Measurements from ENCODE around the gene ALDH3A1. TPM values are rescaled to one million over a fixed set of nuclear protein-coding genes. Genes with fewer than 3 reads are reported as not detected.

The ALDH3A1 gene
- total and polyA plus RNA-seq, 10 of the 15 experiments (the other 5 are each of a cell fraction or from before 2014, with no cell fraction given) = 0.20 TPM; not detected in 9

DNA sequence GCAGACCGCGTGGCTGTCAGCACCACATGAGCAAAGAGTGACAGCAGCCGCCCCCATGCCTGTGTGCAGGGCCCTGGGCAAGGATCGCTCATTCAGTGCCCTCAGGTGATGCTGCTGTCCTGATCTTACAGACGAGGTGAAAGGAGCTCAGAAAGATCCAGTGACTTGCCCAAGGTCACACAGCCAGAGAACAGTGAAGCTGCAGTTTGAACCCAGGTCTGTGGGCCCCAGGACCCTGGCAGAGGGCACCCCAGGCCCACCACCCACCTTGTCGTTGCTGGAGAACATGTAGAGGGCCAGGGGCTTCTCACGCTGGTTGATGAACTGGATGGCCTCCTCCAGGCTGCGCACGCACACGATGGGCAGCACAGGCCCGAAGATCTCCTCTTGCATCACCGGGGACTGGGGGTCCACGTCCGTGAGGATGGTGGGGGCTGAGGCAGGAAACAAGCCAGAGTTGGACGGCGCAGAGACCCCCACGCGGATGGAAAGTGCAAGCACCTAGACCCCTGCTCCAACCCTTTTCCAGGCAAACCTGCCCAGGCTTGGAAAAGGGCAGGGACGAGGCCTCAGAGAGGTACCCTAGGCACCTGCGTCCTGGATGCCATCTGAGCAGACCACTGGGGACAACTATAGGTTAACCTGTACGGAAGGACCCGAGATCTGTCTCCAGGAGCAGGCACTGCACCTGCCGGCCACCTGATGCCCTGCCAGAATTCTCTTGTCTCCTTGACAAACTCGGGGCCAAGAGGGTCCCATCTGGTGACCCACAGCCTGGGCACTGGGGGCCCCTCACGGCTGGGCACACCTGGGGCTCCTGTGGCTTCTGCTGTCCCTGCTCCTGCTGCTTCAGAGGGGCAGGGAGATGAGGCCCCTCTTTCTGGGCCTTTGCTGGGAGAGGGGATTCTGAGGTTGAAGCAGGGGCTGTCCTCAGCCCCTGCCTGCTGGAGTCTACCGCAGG lies 8.6 kb downstream of the ALDH3A1 start:
- SMC1A ChIA-PET (ENCODE audit: uncharacterized antibody, unreplicated experiment) = no interaction called here
- intact Hi-C loops (cut with micrococcal nuclease; ENCODE audit: unreplicated experiment) (no loop called here), in situ Hi-C loops (cut with MboI) (no loop called here)
- Histone ChIP-seq H3K27ac (ENCODE audit: control insufficient read depth, insufficient read depth) (no peak overlapping the region), H4K20me1 (ENCODE audit: control insufficient read depth, insufficient read depth) (no peaks in the 10 kb centered on the region), H3K27me3 (replicated peaks in 1 of 2; ENCODE audit: control insufficient read depth in 2 of 2, insufficient read depth in 2 of 2, low read length in 1 of 2) (no peaks in the 10 kb centered on the region), H3K36me3 (ENCODE audit: control insufficient read depth in 2 of 2, insufficient read depth in 2 of 2, low read length in 1 of 2) (no peaks in the 10 kb centered on the region), H2AFZ (ENCODE audit: control insufficient read depth, low read depth, low read length) (no peak overlapping the region), H3K9me3 (replicated peaks; ENCODE audit: control insufficient read depth, insufficient read depth, low read length) (no peaks in the 10 kb centered on the region), H3K4me1 (ENCODE audit: control insufficient read depth, insufficient read depth, low read length) (no peaks in the 10 kb centered on the region), H3K79me2 (ENCODE audit: control insufficient read depth, insufficient read depth, low read length) (no peaks in the 10 kb centered on the region), H3K9ac (ENCODE audit: control insufficient read depth, insufficient read depth, low read length) (no peak overlapping the region), H3K4me3 (no peak overlapping the region), H3K4me2 (ENCODE audit: control insufficient read depth, insufficient read depth) (no peak overlapping the region)
- CTCF ChIA-PET = no interaction called here
- ATAC-seq = no peak
- no peak for FAIRE-seq
- RAD21 ChIA-PET (ENCODE audit: unreplicated experiment) = no interaction called here
- no peak for DNase-seq (ENCODE audit: low read depth, low spot score)
- POLR2A ChIA-PET = no interaction called here
- 44% methylated on average over 24 of the region's 26 CpGs for WGBS (ENCODE audit: insufficient coverage, insufficient replicate concordance, low lambda C conversion rate, missing lambda C conversion rate)
- no TSS peak for BruUV-seq (replicated peaks)
- TF ChIP-seq BCLAF1 (IDR thresholded peaks at IDR 0.05) (no peak), CHD1 (IDR thresholded peaks at IDR 0.05; ENCODE audit: low read depth, low read length) (no peak), ZNF274 (IDR thresholded peaks at IDR 0.05; ENCODE audit: insufficient read depth, insufficient read length) (no peak), NR2F1 (conservative IDR thresholded peaks at IDR 0.05) (no peak), KLF5 (IDR thresholded peaks at IDR 0.05; ENCODE audit: partially characterized antibody) (no peak), CHD2 (IDR thresholded peaks at IDR 0.05; ENCODE audit: borderline replicate concordance, low read depth, low read length) (no peak), PAX8 (IDR thresholded peaks at IDR 0.05) (no peak), TCF7 (IDR thresholded peaks at IDR 0.05; ENCODE audit: borderline replicate concordance) (no peak)
- TF ChIP-seq, protein P1, sequence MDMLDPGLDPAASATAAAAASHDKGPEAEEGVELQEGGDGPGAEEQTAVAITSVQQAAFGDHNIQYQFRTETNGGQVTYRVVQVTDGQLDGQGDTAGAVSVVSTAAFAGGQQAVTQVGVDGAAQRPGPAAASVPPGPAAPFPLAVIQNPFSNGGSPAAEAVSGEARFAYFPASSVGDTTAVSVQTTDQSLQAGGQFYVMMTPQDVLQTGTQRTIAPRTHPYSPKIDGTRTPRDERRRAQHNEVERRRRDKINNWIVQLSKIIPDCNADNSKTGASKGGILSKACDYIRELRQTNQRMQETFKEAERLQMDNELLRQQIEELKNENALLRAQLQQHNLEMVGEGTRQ (IDR thresholded peaks at IDR 0.05; ENCODE audit: borderline replicate concordance, low read depth, low read length) = no peak
- TF ChIP-seq, protein P2, sequence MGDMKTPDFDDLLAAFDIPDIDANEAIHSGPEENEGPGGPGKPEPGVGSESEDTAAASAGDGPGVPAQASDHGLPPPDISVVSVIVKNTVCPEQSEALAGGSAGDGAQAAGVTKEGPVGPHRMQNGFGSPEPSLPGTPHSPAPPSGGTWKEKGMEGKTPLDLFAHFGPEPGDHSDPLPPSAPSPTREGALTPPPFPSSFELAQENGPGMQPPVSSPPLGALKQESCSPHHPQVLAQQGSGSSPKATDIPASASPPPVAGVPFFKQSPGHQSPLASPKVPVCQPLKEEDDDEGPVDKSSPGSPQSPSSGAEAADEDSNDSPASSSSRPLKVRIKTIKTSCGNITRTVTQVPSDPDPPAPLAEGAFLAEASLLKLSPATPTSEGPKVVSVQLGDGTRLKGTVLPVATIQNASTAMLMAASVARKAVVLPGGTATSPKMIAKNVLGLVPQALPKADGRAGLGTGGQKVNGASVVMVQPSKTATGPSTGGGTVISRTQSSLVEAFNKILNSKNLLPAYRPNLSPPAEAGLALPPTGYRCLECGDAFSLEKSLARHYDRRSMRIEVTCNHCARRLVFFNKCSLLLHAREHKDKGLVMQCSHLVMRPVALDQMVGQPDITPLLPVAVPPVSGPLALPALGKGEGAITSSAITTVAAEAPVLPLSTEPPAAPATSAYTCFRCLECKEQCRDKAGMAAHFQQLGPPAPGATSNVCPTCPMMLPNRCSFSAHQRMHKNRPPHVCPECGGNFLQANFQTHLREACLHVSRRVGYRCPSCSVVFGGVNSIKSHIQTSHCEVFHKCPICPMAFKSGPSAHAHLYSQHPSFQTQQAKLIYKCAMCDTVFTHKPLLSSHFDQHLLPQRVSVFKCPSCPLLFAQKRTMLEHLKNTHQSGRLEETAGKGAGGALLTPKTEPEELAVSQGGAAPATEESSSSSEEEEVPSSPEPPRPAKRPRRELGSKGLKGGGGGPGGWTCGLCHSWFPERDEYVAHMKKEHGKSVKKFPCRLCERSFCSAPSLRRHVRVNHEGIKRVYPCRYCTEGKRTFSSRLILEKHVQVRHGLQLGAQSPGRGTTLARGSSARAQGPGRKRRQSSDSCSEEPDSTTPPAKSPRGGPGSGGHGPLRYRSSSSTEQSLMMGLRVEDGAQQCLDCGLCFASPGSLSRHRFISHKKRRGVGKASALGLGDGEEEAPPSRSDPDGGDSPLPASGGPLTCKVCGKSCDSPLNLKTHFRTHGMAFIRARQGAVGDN (IDR thresholded peaks at IDR 0.05) = no peak
- TF ChIP-seq, protein P3, sequence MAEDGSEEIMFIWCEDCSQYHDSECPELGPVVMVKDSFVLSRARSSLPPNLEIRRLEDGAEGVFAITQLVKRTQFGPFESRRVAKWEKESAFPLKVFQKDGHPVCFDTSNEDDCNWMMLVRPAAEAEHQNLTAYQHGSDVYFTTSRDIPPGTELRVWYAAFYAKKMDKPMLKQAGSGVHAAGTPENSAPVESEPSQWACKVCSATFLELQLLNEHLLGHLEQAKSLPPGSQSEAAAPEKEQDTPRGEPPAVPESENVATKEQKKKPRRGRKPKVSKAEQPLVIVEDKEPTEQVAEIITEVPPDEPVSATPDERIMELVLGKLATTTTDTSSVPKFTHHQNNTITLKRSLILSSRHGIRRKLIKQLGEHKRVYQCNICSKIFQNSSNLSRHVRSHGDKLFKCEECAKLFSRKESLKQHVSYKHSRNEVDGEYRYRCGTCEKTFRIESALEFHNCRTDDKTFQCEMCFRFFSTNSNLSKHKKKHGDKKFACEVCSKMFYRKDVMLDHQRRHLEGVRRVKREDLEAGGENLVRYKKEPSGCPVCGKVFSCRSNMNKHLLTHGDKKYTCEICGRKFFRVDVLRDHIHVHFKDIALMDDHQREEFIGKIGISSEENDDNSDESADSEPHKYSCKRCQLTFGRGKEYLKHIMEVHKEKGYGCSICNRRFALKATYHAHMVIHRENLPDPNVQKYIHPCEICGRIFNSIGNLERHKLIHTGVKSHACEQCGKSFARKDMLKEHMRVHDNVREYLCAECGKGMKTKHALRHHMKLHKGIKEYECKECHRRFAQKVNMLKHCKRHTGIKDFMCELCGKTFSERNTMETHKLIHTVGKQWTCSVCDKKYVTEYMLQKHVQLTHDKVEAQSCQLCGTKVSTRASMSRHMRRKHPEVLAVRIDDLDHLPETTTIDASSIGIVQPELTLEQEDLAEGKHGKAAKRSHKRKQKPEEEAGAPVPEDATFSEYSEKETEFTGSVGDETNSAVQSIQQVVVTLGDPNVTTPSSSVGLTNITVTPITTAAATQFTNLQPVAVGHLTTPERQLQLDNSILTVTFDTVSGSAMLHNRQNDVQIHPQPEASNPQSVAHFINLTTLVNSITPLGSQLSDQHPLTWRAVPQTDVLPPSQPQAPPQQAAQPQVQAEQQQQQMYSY (CRISPR knock-in tag; IDR thresholded peaks at IDR 0.05) = no peak

Measured in GM12878 (cell line).